Measurements from ENCODE around the gene NDST4.

DNA sequence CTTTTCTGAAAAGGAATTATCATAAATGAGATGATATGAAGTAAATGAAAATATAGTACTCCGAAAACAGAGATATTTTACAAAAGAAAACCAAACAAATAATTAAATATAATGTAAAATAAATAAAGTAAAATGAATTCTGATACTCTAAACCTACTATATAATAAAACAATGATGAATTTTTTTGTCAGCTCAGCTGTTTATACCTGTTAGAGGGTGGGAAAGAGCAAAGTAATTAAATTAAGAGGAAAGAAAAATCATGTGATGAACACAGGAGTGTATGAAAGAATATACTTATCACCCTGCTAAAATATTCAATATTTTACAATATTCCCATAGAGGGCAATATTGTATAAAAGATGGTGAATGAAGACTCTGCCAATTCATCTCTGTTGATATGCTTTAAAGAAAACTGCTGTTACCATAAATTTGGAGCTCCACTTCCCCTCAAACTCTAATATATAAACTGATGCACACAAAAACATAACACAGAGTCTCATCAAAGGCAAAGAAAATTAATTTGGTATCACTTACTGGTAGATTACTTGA is 6.5 kb upstream of the NDST4 start:
- TF ChIP-seq EZH2phosphoT487 (IDR thresholded peaks at IDR 0.05; ENCODE audit: borderline replicate concordance) (no peak), POLR2AphosphoS5 (IDR thresholded peaks at IDR 0.05; ENCODE audit: low read depth, low read length) (no peak), CTCF (IDR thresholded peaks at IDR 0.05 in 2 of 3, conservative IDR thresholded peaks at IDR 0.05 in 1 of 3; ENCODE audit: borderline replicate concordance in 1 of 3, insufficient read depth in 1 of 3, low read depth in 2 of 3, low read length in 2 of 3) (no peak)

Measured in HCT116 (cell line).